Panc1 (cell line): ENCODE measurements around the gene CER1.

Experiments
- CTCF ChIP-seq: fragments of 450-650 bp; IDR thresholded peaks from 2 replicates; pipeline ENCODE4 v1.5.1; 2017; ENCODE audit warnings: mild to moderate bottlenecking
- REST ChIP-seq, 2 experiments: IDR thresholded peaks; 2 replicates each; pipeline ENCODE4 v1.6.1; 2011 to 2012; ENCODE audit warnings: low read depth in 2 of 2, control low read depth in 1 of 2, low read length in 1 of 2, mild to moderate bottlenecking in 1 of 2, moderate library complexity in 1 of 2; ENCODE audit not compliant: insufficient read depth in 1 of 2

GRCh38 chr9:14677872-14678271 is 44.7 kb downstream of the CER1 start:
- TF ChIP-seq CTCF (no peak), REST (IDR thresholded peaks at IDR 0.05; ENCODE audit: insufficient read depth in 1 of 2, low read depth in 2 of 2, low read length in 1 of 2) (no peak)
